Mammary epithelial cell (primary cell): ENCODE data around the gene ERAS.
A peak's percentile ranks its signal among the peaks of the same experiment; 100 is the strongest.

Experiments used
- CTCF ChIP-seq, 2 donors: IDR thresholded peaks in 1 of 2; conservative IDR thresholded peaks in 1 of 2; 2 replicates each; pipeline ENCODE4 v1.5.1; 2011 to 2012; ENCODE audit warnings: inconsistent platforms in 2 of 2, low read length in 2 of 2, mild to moderate bottlenecking in 2 of 2, control low read depth in 1 of 2, low read depth in 1 of 2; ENCODE audit not compliant: insufficient read depth in 1 of 2; ENCODE audit errors: extremely low read depth in 1 of 2
- EZH2 ChIP-seq: IDR thresholded peaks from 2 replicates; pipeline ENCODE4 v1.6.1; 2012; ENCODE audit warnings: low read length, inconsistent platforms, borderline replicate concordance

- TF ChIP-seq CTCF (conservative IDR thresholded peaks at IDR 0.05 in 1 of 2, IDR thresholded peaks at IDR 0.05 in 1 of 2; ENCODE audit: extremely low read depth in 1 of 2, insufficient read depth in 1 of 2, low read depth in 1 of 2, low read length in 2 of 2) (peak in 1 of 2 donors; percentile 3), EZH2 (no peak)
Observed at GRCh38 chrX:48806081-48806480, 20.2 kb upstream of the ERAS start.
